ENCODE results near the gene DPP4.

Gene DPP4

GRCh38 chr2:162085090-162085891 lies 11.3 kb upstream of the DPP4 start:
- no peak for DNase-seq

- no peak for DNase-seq
These were observed 10.5 kb upstream of the DPP4 start for GRCh38 chr2:162084536-162084935.

- no peak for DNase-seq
These were observed 8.7 kb upstream of the DPP4 start for GRCh38 chr2:162082681-162083080.

GRCh38 chr2:162082036-162082435 lies 8.0 kb upstream of the DPP4 start:
- no peak for DNase-seq

- no peak for DNase-seq
These were observed 5.5 kb upstream of the DPP4 start for GRCh38 chr2:162079514-162079913.

- DNase-seq: no peak
These were observed 1.7 kb upstream of the DPP4 start for GRCh38 chr2:162075689-162076132.

- DNase-seq: no peak
These were observed 1.1 kb upstream of the DPP4 start for GRCh38 chr2:162074928-162075688.

GRCh38 chr2:162074632-162074895 lies 549 bp upstream of the DPP4 start:
- no peak for DNase-seq

- DNase-seq: no peak
These were observed 783 bp downstream of the DPP4 start for GRCh38 chr2:162072976-162073887.

GRCh38 chr2:162072181-162072702 lies 1.8 kb downstream of the DPP4 start:
- DNase-seq: peak in 1 of 2 donors; percentile 16

GRCh38 chr2:162071001-162071400 lies 3.0 kb downstream of the DPP4 start:
- no peak for DNase-seq

- no peak for DNase-seq
These were observed 3.6 kb downstream of the DPP4 start for GRCh38 chr2:162070228-162070936.

- no peak for DNase-seq
These were observed 4.6 kb downstream of the DPP4 start for GRCh38 chr2:162069267-162069903.

GRCh38 chr2:162067596-162067995 lies 6.4 kb downstream of the DPP4 start:
- no peak for DNase-seq

GRCh38 chr2:162065767-162066166 lies 8.2 kb downstream of the DPP4 start:
- no peak for DNase-seq

GRCh38 chr2:162063899-162064298 lies 10.1 kb downstream of the DPP4 start:
- DNase-seq: peak in 1 of 2 donors; percentile 36

GRCh38 chr2:162063281-162063680 lies 10.7 kb downstream of the DPP4 start:
- DNase-seq: no peak

- DNase-seq: no peak
These were observed 11.5 kb downstream of the DPP4 start for GRCh38 chr2:162062559-162062958.

- no peak for DNase-seq
These were observed 13.0 kb downstream of the DPP4 start for GRCh38 chr2:162061021-162061420.

- no peak for DNase-seq
These were observed 13.5 kb downstream of the DPP4 start for GRCh38 chr2:162060532-162060931.

GRCh38 chr2:162058973-162059668 lies 14.9 kb downstream of the DPP4 start:
- no peak for DNase-seq

Measured in CD4-positive, alpha-beta T cell treated with Interferon alpha-2 for 1 hour (primary cell).